HG03135 (cell line): ENCODE data around the gene ARHGEF4.
A peak's percentile ranks its signal among the peaks of the same experiment; 100 is the strongest.

Experiments
- ATAC-seq: cut with Tn5 transposase; IDR thresholded peaks from one replicate; pipeline ENCODE4 v1.9.1; 2021; ENCODE audit warnings: mild to moderate bottlenecking, moderate library complexity; ENCODE audit not compliant: unreplicated experiment

Gene ARHGEF4

GRCh38 chr2:130915595-130916437, 79.1 kb downstream of the ARHGEF4 start:
- no peak for ATAC-seq

- ATAC-seq, result no peak
These were observed 79.7 kb downstream of the ARHGEF4 start for GRCh38 chr2:130916438-130916705.

GRCh38 chr2:130917006-130917688, 80.4 kb downstream of the ARHGEF4 start:
- ATAC-seq, result no peak

- no peak for ATAC-seq
These were observed 81.7 kb downstream of the ARHGEF4 start for GRCh38 chr2:130918393-130918792.

- no peak for ATAC-seq
These were observed 83.9 kb downstream of the ARHGEF4 start for GRCh38 chr2:130920415-130921163.

GRCh38 chr2:130921164-130921476, 84.4 kb downstream of the ARHGEF4 start:
- ATAC-seq, result no peak

GRCh38 chr2:130922417-130922816, 85.7 kb downstream of the ARHGEF4 start:
- ATAC-seq, result no peak

GRCh38 chr2:130928385-130928784, 91.7 kb downstream of the ARHGEF4 start:
- no peak for ATAC-seq

GRCh38 chr2:130930740-130931659, 94.3 kb downstream of the ARHGEF4 start:
- ATAC-seq, result no peak

- ATAC-seq, result no peak
These were observed 96.8 kb downstream of the ARHGEF4 start for GRCh38 chr2:130933501-130933900.

GRCh38 chr2:130936451-130936850, 99.7 kb downstream of the ARHGEF4 start:
- no peak for ATAC-seq

- no peak for ATAC-seq
These were observed 111.3 kb downstream of the ARHGEF4 start for GRCh38 chr2:130947967-130948366.

GRCh38 chr2:130949954-130950353, 113.2 kb downstream of the ARHGEF4 start:
- no peak for ATAC-seq

- ATAC-seq, result peak; percentile 81
These were observed 114.3 kb downstream of the ARHGEF4 start for GRCh38 chr2:130951018-130951417.

- no peak for ATAC-seq
These were observed 118.2 kb downstream of the ARHGEF4 start for GRCh38 chr2:130954873-130955272.

- no peak for ATAC-seq
These were observed 121.2 kb downstream of the ARHGEF4 start for GRCh38 chr2:130957915-130958314.

GRCh38 chr2:130963196-130963848, 126.6 kb downstream of the ARHGEF4 start:
- ATAC-seq, result no peak

GRCh38 chr2:130963849-130964793, 127.4 kb downstream of the ARHGEF4 start:
- no peak for ATAC-seq

GRCh38 chr2:130964931-130965330, 128.2 kb downstream of the ARHGEF4 start:
- ATAC-seq, result no peak
